Measurements from ENCODE around the gene WDR36.

GRCh38 chr5:111121926-111122325 lies 29.8 kb downstream of the WDR36 start:
- TF ChIP-seq EZH2 (IDR thresholded peaks at IDR 0.05; ENCODE audit: insufficient read depth, poor library complexity, severe bottlenecking): no peak
- no peak for TF ChIP-seq EZH2phosphoT487 (IDR thresholded peaks at IDR 0.05; ENCODE audit: insufficient read depth, low read depth)
